Neutrophil (primary cell): Measurements from ENCODE around the gene FERMT1.
A peak's percentile ranks its signal among the peaks of the same experiment; 100 is the strongest.

Experiments used
- H3K27ac ChIP-seq: fragments of 200-600 bp; sonication (generic); 2 replicates; pipeline ENCODE4 v1.5.1; 2016; ENCODE audit warnings: mild to moderate bottlenecking, moderate library complexity
- H3K27me3 ChIP-seq: fragments of 200-600 bp; sonication (generic); 2 replicates; pipeline ENCODE4 v1.6.0; 2016; ENCODE audit warnings: mild to moderate bottlenecking
- H3K36me3 ChIP-seq: fragments of 200-600 bp; sonication (generic); 2 replicates; pipeline ENCODE4 v1.5.1; 2017
- H3K4me1 ChIP-seq, 2 experiments: fragments of 200-600 bp in 1 of 2; sonication (generic) in 1 of 2; 1 replicate in 1 of 2; 2 replicates in 1 of 2; pipeline versions ENCODE4 v1.5.1 to v1.6.1; 2013 to 2016; ENCODE audit warnings: low read depth in 1 of 2, low read length in 1 of 2, mild to moderate bottlenecking in 1 of 2, moderate library complexity in 1 of 2; ENCODE audit not compliant: control insufficient read depth in 1 of 2, insufficient read depth in 1 of 2
- H3K4me3 ChIP-seq, 2 experiments: fragments of 200-600 bp in 1 of 2; sonication (generic) in 1 of 2; 1 replicate in 1 of 2; 2 replicates in 1 of 2; pipeline ENCODE4 v1.5.1; 2013 to 2016; ENCODE audit warnings: low read depth in 1 of 2, low read length in 1 of 2, mild to moderate bottlenecking in 1 of 2, moderate library complexity in 1 of 2
- H3K9me3 ChIP-seq: fragments of 200-600 bp; sonication (generic); 2 replicates; pipeline ENCODE4 v1.5.1; 2016
- TF ChIP-seq, protein P1 (sequence below): fragments of 200-600 bp; sonication (generic); IDR thresholded peaks from 2 replicates; pipeline ENCODE4 v1.5.1; 2016; ENCODE audit warnings: antibody characterized with exemption

FERMT1 gene

DNA sequence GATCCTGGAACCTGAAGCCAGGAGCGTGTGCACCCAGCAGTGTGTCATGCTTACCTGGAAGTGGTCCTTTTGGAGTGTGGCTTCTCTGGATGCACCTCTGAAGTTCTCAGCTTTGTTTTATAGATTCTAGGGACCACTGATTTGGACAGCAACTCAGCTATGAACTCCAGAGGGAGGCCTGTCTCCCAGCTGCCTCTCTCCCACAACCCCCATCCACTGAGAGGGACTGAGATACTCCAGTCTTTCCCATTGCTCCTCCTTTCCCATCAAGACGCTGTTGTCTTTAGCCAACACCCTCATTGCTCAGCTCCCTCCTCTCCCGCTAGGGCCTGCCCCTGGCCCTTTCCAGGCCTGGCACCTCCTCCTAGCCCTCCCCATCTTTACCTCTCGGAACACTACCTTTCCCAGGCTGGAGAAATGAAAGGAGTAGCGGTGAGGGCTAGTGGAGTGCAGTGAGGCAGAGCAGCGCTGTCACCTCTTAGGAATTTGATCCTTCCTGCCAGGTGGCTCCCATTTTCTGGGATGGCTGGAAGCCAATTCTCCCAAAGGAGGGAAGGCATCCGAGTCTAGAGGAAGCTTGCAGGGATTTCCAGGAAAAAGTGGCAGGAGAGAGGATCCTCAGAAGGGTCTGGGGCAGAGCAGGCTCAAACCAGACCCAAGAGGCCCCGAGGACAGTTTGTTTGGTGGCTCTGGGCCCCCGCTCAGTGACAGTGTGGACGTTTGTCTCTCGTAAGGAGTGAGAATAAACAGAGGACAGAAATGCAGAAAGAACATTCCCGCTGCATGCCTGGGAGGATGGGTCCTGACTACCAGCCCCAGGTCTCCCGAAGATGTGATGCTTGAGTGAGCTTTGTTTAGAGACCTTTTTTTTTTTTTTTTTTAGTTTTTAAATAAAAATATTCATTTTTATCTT is 68.8 kb downstream of the FERMT1 start, which contains the start of gene LRRN4:
Gene LRRN4, minus strand, starts transcription at position 285 of the 913 bp plus-strand sequence. CDS start 1,261 bp downstream, outside the sequence.
- H3K27me3 ChIP-seq = peaks cover 93% of the 10 kb centered on the region
- no peak within 1 kb of the TSS for H3K27ac ChIP-seq
- no peaks in the 10 kb centered on the region for H3K9me3 ChIP-seq
- no peak within 1 kb of the TSS for H3K4me3 ChIP-seq
- TF ChIP-seq, protein P1, sequence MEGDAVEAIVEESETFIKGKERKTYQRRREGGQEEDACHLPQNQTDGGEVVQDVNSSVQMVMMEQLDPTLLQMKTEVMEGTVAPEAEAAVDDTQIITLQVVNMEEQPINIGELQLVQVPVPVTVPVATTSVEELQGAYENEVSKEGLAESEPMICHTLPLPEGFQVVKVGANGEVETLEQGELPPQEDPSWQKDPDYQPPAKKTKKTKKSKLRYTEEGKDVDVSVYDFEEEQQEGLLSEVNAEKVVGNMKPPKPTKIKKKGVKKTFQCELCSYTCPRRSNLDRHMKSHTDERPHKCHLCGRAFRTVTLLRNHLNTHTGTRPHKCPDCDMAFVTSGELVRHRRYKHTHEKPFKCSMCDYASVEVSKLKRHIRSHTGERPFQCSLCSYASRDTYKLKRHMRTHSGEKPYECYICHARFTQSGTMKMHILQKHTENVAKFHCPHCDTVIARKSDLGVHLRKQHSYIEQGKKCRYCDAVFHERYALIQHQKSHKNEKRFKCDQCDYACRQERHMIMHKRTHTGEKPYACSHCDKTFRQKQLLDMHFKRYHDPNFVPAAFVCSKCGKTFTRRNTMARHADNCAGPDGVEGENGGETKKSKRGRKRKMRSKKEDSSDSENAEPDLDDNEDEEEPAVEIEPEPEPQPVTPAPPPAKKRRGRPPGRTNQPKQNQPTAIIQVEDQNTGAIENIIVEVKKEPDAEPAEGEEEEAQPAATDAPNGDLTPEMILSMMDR = no peak
- H3K4me1 ChIP-seq = peaks cover 10 to 12% of the 10 kb centered on the region in 2 experiments
- H3K36me3 ChIP-seq = no peaks in the 10 kb centered on the region

DNA sequence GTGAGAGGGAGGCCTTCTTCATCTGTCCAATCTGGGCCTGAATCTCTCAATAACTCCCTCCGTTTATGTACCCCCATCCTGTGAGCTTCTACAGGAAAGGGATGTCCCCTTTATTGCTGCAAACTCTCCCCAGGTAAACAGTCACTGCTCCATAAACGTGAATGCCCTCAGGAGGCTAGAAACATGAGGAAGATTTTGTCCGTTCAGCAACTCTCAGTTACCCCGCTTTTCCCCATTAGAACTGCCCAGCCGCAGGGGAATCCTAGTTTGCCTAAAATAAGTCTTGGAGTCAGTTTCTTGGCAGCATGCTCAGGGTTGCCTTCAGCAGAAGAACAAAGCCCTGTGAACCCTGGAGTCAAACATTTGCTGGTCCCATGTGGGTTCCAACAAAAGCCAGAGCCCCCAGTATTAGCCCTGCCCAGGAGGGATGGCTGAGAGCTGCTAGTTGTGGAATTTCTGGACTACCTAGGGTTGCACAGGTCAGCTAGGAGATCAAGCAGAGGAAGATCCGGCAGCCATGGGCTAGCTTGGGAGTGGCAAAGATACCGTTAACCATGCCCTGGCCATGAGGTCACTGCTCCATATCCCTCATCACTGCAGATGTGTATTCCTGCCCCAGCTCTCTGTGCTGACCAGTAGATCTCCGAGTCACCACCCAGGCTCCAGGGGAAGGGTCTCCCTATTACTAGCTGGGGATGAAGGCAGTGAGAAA is 69.6 kb downstream of the FERMT1 start:
- Histone ChIP-seq H3K36me3 (no peaks in the 10 kb centered on the region), H3K4me1 (peaks cover 10 to 12% of the 10 kb centered on the region in 2 experiments), H3K27ac (no peak overlapping the region), H3K4me3 (no peak overlapping the region), H3K9me3 (no peaks in the 10 kb centered on the region), H3K27me3 (peaks cover 85% of the 10 kb centered on the region)
- TF ChIP-seq, protein P1 = no peak

DNA sequence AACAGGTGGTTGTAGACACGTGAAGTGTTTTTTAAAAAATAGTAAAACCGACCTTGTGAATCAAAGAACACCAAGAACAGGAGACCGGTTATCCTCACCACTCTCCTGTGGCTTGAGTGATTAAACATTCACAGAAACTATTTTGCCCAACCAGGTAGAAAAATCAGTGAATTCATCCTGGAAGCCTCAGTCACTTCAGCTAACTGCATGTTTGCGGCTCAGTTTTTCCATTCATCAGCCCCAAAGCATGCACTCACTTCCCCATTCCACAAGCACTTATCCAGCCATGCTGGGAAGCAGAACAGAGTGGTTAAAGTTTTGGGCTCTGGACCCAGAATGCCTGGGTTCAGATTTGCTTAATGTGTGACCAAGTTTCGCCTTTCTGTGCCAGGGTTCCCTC is 71.3 kb downstream of the FERMT1 start:
- Histone ChIP-seq H3K9me3 (no peaks in the 10 kb centered on the region), H3K36me3 (no peaks in the 10 kb centered on the region), H3K27me3 (peaks cover 71% of the 10 kb centered on the region), H3K27ac (no peak overlapping the region), H3K4me1 (peaks cover 10 to 12% of the 10 kb centered on the region in 2 experiments), H3K4me3 (peak overlapping the region in 1 of 2 experiments; percentile 30)
- TF ChIP-seq, protein P1 = no peak

DNA sequence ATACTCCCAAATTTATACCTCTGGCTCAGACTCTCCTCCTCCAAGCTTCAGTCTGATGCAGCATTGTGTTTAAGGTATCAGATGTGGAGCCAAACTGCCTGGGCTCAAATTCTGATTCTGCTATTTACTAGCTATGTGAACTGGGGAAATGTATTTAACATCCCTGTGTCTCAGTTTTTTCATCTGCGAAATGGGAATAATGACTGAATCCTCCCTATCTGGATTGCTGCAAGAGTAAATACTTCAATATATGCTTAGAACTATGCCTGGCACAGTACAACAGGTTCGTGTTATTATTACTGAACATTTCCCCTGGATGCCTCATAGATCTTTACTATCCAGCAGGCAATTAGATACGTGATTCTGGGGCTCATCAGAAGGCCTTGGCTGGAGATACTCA is 74.4 kb downstream of the FERMT1 start:
- H3K36me3 ChIP-seq = no peaks in the 10 kb centered on the region
- no peak overlapping the region for H3K4me3 ChIP-seq
- TF ChIP-seq, protein P1 = no peak
- H3K27ac ChIP-seq = no peak overlapping the region
- H3K9me3 ChIP-seq = no peaks in the 10 kb centered on the region
- H3K4me1 ChIP-seq = peaks cover 10 to 12% of the 10 kb centered on the region in 2 experiments
- peaks cover 41% of the 10 kb centered on the region for H3K27me3 ChIP-seq

DNA sequence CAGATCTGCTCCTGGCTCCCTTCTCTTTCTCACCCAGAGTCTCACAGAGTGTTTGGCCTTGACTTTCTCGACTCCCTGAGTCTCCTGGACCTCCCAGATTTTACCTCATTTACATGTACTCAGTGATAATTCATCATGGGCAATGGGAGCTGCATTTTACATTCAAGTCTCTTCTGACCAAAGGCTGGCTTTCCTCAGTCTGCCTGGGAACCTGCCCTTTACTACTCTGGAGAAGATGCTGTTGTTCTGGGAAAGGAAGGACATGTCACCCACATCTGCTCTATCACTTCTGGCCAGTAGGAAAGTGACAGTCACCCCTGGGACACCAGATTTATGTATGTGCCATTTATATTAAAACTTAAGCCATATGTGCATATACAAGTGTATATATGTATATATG is 76.4 kb downstream of the FERMT1 start:
- TF ChIP-seq, protein P1 = no peak
- Histone ChIP-seq H3K27me3 (peaks cover 22% of the 10 kb centered on the region), H3K4me3 (no peak overlapping the region), H3K4me1 (no peaks in the 10 kb centered on the region), H3K36me3 (peaks cover 10% of the 10 kb centered on the region), H3K9me3 (no peaks in the 10 kb centered on the region), H3K27ac (no peak overlapping the region)
